Smooth muscle cell (in vitro differentiated cells): ENCODE results near the gene SEMA3G. TPM values are rescaled to one million over a fixed set of nuclear protein-coding genes. Genes with fewer than 3 reads are reported as not detected.

Source experiments
- DNase-seq: peaks from one replicate; lab custom pipeline; 2025; ENCODE audit not compliant: unreplicated experiment; lab: John Stamatoyannopoulos, UW
- H2AFZ ChIP-seq: fragments of 200-600 bp; sonication (generic); 2 replicates; pipeline ENCODE4 v1.6.0; 2016; ENCODE audit warnings: antibody characterized with exemption, low read depth, mild to moderate bottlenecking
- H3F3A ChIP-seq: fragments of 200-600 bp; sonication (generic); 2 replicates; pipeline ENCODE4 v1.6.0; 2017; ENCODE audit warnings: antibody characterized with exemption, low read depth
- H3K27ac ChIP-seq: fragments of 200-600 bp; sonication (generic); 2 replicates; pipeline ENCODE4 v1.5.1; 2016; ENCODE audit warnings: low read depth, mild to moderate bottlenecking
- H3K27me3 ChIP-seq: fragments of 200-600 bp; sonication (generic); 2 replicates; pipeline ENCODE4 v1.6.1; 2016; ENCODE audit warnings: low read depth, mild to moderate bottlenecking
- H3K36me3 ChIP-seq: fragments of 200-600 bp; sonication (generic); 2 replicates; pipeline ENCODE4 v1.5.1; 2016; ENCODE audit warnings: low read depth
- H3K4me1 ChIP-seq: fragments of 200-600 bp; sonication (generic); 2 replicates; pipeline ENCODE4 v1.5.1; 2016; ENCODE audit warnings: low read depth
- H3K4me2 ChIP-seq: fragments of 200-600 bp; sonication (generic); 2 replicates; pipeline ENCODE4 v1.6.0; 2016; ENCODE audit warnings: mild to moderate bottlenecking
- H3K4me3 ChIP-seq: fragments of 200-600 bp; sonication (generic); 2 replicates; pipeline ENCODE4 v1.5.1; 2016; ENCODE audit warnings: mild to moderate bottlenecking
- H3K79me2 ChIP-seq: fragments of 200-600 bp; sonication (generic); 2 replicates; pipeline ENCODE4 v1.6.0; 2016; ENCODE audit warnings: low read depth, mild to moderate bottlenecking
- H3K9ac ChIP-seq: fragments of 200-600 bp; sonication (generic); 2 replicates; pipeline ENCODE4 v1.6.0; 2016; ENCODE audit warnings: low read depth
- H3K9me3 ChIP-seq: fragments of 200-600 bp; sonication (generic); replicated peaks from 2 replicates; pipeline ENCODE4 v1.5.1; 2016; ENCODE audit warnings: low read depth
- H4K20me1 ChIP-seq: fragments of 200-600 bp; sonication (generic); 2 replicates; pipeline ENCODE4 v1.6.0; 2016; ENCODE audit warnings: low read depth
- WGBS: methylation state at CpG from one replicate; pipeline ENCODE4 v1.1.7; 2016; ENCODE audit warnings: low lambda C conversion rate; 5-methylcytosine and 5-hydroxymethylcytosine counted together
- polyA plus RNA-seq: library from polyadenylated mRNA; unstranded; fragments of >200 nt; fragmentation: Nextera tagmentation; extraction: Ambion mirVana; gene quantifications from 2 replicates; pipeline ENCODE4 v1.2.1, GENCODE V29; 2016
- total RNA-seq: library from RNA; depleted of rRNA; stranded (reverse); fragments of >200 nt; gene quantifications from 2 replicates; pipeline ENCODE4 v1.2.3, GENCODE V29; 2014
- TF ChIP-seq, protein P1 (sequence below): fragments of 200-600 bp; sonication (generic); IDR thresholded peaks from 2 replicates; pipeline ENCODE4 v1.5.1; 2017; ENCODE audit warnings: borderline replicate concordance, mild to moderate bottlenecking, antibody characterized with exemption; ENCODE audit not compliant: insufficient read depth, poor library complexity, severe bottlenecking

The SEMA3G gene
- total and polyA plus RNA-seq, 2 experiments from 2014 or later = 0.09 TPM

DNA sequence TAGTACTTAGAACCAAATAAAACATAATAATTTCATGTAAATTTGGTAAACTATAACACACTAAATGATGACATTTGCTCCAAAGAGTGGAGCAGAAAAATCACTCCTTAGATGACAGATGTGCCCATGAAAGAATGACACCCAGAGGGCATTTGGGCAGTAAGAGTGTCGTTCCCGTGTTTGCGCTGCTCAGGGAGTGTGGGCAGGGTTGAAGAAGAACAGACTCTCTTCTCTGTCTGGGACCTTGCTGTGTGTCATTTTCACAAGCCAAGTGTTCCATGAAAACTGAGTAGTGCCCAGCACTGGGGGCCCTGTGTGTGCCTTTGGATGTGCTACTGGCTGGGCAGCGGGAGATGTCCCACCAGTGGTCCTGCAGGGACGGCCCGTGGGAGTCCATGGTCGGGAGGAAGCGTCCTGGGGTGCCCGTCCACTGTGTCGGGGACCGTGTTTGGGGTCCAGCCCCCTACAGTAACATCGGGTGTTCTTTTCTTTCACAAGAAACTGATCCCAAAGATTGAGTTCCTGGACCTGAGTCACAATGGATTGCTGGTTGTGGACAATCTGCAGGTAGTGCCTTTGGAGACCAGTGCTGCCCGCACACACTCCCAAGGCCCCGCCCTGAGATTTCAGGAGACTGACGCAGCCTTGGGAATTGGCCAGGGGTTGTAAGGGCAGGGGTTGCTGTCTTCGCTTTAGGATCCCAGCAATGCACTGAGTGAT lies 32.3 kb upstream of the SEMA3G start:
- Histone ChIP-seq H3K4me3 (no peak overlapping the region), H3K27ac (no peak overlapping the region), H3K36me3 (peaks cover 4% of the 10 kb centered on the region), H3K4me1 (no peaks in the 10 kb centered on the region), H2AFZ (no peak overlapping the region), H3K79me2 (no peaks in the 10 kb centered on the region), H3K27me3 (no peaks in the 10 kb centered on the region), H3F3A (no peaks in the 10 kb centered on the region), H4K20me1 (peaks cover 35% of the 10 kb centered on the region), H3K9ac (no peak overlapping the region), H3K9me3 (no peaks in the 10 kb centered on the region), H3K4me2 (no peak overlapping the region)
- DNase-seq = no peak
- WGBS = 98% methylated on average over 16 of the region's 16 CpGs
- TF ChIP-seq, protein P1, sequence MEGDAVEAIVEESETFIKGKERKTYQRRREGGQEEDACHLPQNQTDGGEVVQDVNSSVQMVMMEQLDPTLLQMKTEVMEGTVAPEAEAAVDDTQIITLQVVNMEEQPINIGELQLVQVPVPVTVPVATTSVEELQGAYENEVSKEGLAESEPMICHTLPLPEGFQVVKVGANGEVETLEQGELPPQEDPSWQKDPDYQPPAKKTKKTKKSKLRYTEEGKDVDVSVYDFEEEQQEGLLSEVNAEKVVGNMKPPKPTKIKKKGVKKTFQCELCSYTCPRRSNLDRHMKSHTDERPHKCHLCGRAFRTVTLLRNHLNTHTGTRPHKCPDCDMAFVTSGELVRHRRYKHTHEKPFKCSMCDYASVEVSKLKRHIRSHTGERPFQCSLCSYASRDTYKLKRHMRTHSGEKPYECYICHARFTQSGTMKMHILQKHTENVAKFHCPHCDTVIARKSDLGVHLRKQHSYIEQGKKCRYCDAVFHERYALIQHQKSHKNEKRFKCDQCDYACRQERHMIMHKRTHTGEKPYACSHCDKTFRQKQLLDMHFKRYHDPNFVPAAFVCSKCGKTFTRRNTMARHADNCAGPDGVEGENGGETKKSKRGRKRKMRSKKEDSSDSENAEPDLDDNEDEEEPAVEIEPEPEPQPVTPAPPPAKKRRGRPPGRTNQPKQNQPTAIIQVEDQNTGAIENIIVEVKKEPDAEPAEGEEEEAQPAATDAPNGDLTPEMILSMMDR = no peak

DNA sequence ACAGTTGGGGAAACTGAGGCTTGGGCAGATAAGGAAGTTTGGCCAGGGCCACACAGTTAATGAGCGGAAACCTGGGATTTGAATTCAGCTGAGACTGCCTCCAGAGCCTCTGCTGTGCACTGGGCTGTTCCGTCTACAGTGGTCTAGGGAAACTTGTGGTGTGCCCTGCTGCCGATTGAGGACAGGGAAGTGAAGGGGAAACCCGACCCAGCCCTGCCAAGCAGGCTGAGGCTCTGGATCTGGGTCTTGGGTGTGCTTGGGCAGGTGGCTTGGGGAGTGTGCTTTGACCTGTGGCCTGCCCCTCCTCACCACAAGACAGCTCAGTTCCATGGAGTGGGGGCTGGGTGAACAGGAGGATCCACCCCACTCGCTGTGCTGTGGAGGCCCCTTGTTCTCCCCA lies 28.1 kb upstream of the SEMA3G start:
- TF ChIP-seq, protein P1 = no peak
- H3K27me3 ChIP-seq = no peaks in the 10 kb centered on the region
- peaks cover 15% of the 10 kb centered on the region for H3K79me2 ChIP-seq
- H3K4me2 ChIP-seq = no peak overlapping the region
- no peaks in the 10 kb centered on the region for H3K4me1 ChIP-seq
- DNase-seq = no peak
- no peak overlapping the region for H3K9ac ChIP-seq
- no peak overlapping the region for H2AFZ ChIP-seq
- peaks cover 61% of the 10 kb centered on the region for H4K20me1 ChIP-seq
- WGBS = 96% methylated on average over 5 of the region's 5 CpGs
- H3K9me3 ChIP-seq = no peaks in the 10 kb centered on the region
- H3K36me3 ChIP-seq = peaks cover 4% of the 10 kb centered on the region
- H3F3A ChIP-seq = no peaks in the 10 kb centered on the region
- no peak overlapping the region for H3K27ac ChIP-seq
- no peak overlapping the region for H3K4me3 ChIP-seq

DNA sequence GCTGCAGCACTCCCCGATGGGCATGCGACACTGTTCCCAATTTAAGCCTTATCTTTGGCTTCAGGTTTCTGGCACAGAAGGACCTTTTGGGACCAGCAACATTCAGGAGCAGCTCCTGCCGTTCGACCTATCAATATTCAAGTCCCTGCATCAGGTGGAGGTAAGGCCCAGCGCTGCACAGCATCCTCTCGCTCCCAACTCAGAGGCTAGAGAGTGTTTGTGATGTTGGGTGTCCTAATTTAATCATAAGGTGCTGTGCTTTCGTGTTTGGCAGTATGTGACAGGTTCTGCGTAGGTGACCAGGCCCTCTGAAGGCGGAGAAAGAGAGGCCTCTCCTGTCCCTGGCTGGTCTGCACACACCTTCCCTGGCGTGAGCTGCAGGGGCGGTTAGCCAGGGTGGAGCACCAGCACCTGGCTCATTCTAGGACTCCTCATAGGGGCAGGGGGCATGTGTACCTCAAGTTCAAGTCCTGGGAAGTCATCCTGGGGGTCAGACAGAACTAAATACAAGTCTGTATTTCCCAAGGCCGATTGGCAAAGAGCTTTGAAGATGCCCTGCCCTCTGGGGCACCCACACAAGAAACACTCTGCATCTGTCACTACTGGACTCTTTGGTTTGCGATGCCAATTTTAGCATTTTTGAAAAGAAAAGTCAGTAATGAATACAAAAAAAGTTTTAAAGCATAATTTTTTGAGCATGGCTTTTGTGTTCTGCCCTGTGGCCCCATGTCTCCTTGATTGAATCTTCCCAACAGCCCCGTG lies 27.5 kb upstream of the SEMA3G start:
- no peak overlapping the region for H3K4me2 ChIP-seq
- 90% methylated on average over 14 of the region's 14 CpGs for WGBS
- peaks cover 21% of the 10 kb centered on the region for H3K79me2 ChIP-seq
- DNase-seq = no peak
- peaks cover 4% of the 10 kb centered on the region for H3K36me3 ChIP-seq
- H3K9me3 ChIP-seq = no peaks in the 10 kb centered on the region
- H3K9ac ChIP-seq = no peak overlapping the region
- no peak overlapping the region for H2AFZ ChIP-seq
- no peaks in the 10 kb centered on the region for H3K4me1 ChIP-seq
- H4K20me1 ChIP-seq = peaks cover 67% of the 10 kb centered on the region
- no peaks in the 10 kb centered on the region for H3K27me3 ChIP-seq
- H3F3A ChIP-seq = no peaks in the 10 kb centered on the region
- H3K27ac ChIP-seq = no peak overlapping the region
- TF ChIP-seq, protein P1 = no peak
- H3K4me3 ChIP-seq = no peak overlapping the region
